ENCODE results near the gene HDAC4.

The HDAC4 gene

DNA sequence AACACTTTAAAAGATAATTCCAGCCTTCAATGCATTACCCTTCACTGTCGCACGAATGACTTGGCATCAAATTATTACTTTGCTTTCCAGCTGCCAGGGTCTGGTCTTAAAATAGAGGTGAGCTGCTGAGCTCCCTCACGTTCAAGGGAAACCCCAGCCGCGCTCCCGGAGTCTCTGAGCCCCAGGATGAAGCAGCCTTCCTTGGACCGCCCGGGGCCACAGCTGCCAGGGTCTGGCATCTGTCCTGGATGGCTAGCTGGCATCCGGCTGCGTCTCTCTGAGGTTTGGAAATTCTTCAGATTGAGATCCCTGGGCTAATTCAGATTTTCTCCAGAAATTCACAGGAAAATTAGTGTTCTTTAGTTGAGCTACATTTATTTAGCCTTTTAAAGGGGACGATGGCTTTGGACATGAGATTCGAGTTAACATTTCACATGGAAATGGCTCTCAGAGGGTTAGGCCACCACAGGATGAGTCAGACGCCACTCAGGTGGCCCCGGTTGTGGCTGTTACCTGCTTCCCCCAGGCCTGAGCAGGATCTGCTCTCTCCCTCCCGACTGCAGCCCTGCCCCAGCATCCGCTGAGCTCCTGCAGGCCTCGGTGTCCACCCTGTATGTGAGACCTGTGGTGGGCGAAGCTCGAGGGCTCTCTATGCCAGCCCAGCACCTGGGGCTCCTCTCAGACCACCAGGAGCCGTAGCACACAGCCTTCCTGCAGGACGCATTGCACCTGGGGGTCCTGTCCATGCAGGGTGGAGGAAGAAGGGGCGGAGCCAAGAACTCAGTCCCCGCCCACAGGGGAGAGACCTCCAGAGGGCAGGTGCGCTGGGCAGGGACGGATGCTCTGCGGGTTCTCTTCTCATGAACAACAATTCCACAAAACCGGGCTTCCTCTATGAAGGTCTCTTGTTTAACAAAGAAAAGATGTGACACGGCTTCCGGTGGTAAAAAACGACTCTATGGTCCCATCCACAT, 297.4 kb downstream of the HDAC4 start:
- DNase-seq: no peak

DNA sequence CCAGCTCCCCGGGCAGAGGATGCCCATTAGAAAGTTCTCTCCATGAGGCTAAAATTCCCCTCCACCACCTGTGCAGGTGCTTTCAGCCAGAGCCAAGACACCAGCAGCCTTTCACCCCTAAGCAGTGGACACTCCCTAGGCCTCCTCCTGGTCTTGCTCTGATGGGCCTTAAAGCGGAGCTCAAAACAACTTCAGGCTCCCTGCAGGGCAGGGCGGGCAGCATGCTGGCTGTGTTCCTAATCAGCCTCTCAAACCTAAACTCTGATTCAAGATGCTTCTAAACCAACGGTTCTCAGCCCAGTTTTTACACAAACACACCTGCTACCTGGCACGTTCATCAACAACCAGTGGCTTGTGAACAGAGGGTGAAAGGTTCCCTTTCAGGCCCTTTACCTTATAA, 298.6 kb downstream of the HDAC4 start:
- in situ Hi-C loops (cut with HindIII; ENCODE audit: low pct_ligation_motif_present, low pct_unique_long_range_greater_than_20kb, low sequenced_read_pairs): no loop called here

More for the DNA sequence above, 297.4 kb downstream of the HDAC4 start:
- in situ Hi-C loops (cut with HindIII; ENCODE audit: low pct_ligation_motif_present, low pct_unique_long_range_greater_than_20kb, low sequenced_read_pairs): no loop called here

GRCh38 chr2:239101807-239102206, 299.0 kb downstream of the HDAC4 start:
- DNase-seq: no peak
- in situ Hi-C loops (cut with HindIII; ENCODE audit: low pct_ligation_motif_present, low pct_unique_long_range_greater_than_20kb, low sequenced_read_pairs): no loop called here

More for the DNA sequence above, 298.6 kb downstream of the HDAC4 start:
- no peak for DNase-seq

DNA sequence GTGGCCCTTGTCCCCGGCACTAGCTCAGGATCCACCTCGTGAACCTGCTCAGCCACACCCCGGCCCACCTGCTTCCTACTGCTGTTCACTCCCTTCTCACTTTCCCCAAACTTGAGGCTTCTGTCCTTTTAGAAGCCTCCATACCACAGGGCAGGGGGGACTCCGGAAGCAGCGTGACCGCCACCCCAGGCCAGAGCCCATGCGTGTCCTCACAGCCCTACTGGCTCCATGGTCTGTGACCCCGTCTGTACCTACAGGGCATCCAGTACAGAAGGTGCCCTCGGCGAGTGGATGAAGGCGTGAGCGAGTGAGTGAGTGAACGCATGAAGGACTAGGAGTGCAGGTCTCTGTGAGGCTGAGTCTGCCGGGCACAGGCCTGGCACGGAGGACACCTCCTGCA, 299.7 kb downstream of the HDAC4 start:
- in situ Hi-C loops (cut with HindIII; ENCODE audit: low pct_ligation_motif_present, low pct_unique_long_range_greater_than_20kb, low sequenced_read_pairs): no loop called here

GRCh38 chr2:239099474-239099873, 301.3 kb downstream of the HDAC4 start:
- in situ Hi-C loops (cut with HindIII; ENCODE audit: low pct_ligation_motif_present, low pct_unique_long_range_greater_than_20kb, low sequenced_read_pairs): no loop called here
- no peak for DNase-seq

More for the DNA sequence above, 299.7 kb downstream of the HDAC4 start:
- no peak for DNase-seq

GRCh38 chr2:239098288-239098970, 302.4 kb downstream of the HDAC4 start:
- in situ Hi-C loops (cut with HindIII; ENCODE audit: low pct_ligation_motif_present, low pct_unique_long_range_greater_than_20kb, low sequenced_read_pairs): no loop called here
- DNase-seq: no peak

DNA sequence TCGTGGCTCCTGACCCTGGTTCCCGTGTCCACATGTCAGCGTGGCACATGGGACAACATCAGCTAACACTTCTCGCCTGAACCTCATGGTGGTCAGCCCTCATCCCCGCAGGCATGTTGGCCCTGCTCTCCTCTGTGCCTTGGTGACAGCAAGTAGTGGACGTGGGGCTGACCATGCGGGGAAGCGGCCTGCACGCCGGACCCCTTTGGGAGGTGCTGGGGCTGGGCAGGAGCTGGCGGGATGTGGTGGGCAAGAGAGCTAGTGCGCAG, 303.5 kb downstream of the HDAC4 start:
- in situ Hi-C loops (cut with HindIII; ENCODE audit: low pct_ligation_motif_present, low pct_unique_long_range_greater_than_20kb, low sequenced_read_pairs): no loop called here
- DNase-seq: no peak

GRCh38 chr2:239096676-239097427, 304.0 kb downstream of the HDAC4 start:
- DNase-seq: no peak
- in situ Hi-C loops (cut with HindIII; ENCODE audit: low pct_ligation_motif_present, low pct_unique_long_range_greater_than_20kb, low sequenced_read_pairs): no loop called here

GRCh38 chr2:239095460-239096081, 305.2 kb downstream of the HDAC4 start:
- no peak for DNase-seq
- in situ Hi-C loops (cut with HindIII; ENCODE audit: low pct_ligation_motif_present, low pct_unique_long_range_greater_than_20kb, low sequenced_read_pairs): no loop called here

DNA sequence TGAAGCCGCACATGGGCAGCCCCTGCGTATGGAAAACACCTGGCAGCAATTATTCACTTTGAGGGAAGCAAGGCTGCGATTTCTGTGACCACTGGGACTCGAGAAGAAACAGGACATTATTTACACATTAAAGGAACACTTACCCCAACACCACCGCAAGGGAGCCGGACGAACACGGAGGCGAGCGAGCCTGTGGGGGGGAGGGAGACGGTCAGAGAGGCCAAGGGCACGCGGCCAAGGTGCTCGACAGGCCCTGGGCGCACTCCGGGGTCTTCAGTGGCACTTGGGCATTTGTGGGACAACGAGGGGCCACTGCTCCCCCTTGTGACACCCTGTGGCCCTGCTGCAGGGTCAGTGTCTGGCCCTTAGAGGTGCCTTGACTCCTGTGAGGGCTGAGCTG, 306.0 kb downstream of the HDAC4 start:
- in situ Hi-C loops (cut with HindIII; ENCODE audit: low pct_ligation_motif_present, low pct_unique_long_range_greater_than_20kb, low sequenced_read_pairs): no loop called here

DNA sequence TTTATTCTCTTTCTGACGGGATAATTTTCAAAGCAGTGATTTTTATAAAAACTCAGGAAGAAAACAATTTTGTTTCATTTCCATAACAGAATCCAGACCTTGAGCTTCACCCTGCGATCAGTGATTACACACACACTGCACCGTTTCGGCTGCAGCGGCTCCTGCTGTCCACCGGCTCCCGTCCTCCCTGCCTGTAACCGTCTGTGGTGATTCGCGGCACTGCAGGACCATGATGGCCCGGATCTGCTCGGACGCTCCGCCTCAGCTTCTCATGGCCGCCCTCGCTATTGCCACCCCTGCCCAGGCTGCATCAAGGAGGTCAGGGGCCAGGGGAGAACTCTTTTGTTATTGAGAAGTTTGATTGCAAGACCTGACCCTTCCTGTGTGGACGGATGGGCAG, 306.9 kb downstream of the HDAC4 start:
- no peak for DNase-seq
- in situ Hi-C loops (cut with HindIII; ENCODE audit: low pct_ligation_motif_present, low pct_unique_long_range_greater_than_20kb, low sequenced_read_pairs): no loop called here

More for the DNA sequence above, 306.0 kb downstream of the HDAC4 start:
- no peak for DNase-seq

DNA sequence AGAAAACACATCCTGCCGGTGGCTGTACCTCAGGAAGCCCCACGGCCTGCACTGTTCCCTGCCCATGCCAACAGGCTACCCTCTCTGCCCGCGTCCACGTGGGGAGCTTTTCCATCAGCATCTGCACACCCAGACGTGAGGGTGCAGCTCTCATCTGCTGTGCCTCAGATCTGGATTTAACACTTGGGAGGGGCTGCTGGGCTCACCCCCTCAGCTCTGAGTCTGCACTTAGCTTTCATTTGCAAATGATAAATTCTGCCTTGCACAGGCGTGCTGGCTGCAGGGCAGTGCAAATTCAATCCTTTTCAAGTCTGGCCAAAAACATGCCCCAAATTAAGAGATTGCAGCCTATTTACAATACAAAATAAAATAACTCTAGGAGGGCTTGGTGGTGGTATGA, 307.3 kb downstream of the HDAC4 start:
- no peak for DNase-seq
- in situ Hi-C loops (cut with HindIII; ENCODE audit: low pct_ligation_motif_present, low pct_unique_long_range_greater_than_20kb, low sequenced_read_pairs): no loop called here

DNA sequence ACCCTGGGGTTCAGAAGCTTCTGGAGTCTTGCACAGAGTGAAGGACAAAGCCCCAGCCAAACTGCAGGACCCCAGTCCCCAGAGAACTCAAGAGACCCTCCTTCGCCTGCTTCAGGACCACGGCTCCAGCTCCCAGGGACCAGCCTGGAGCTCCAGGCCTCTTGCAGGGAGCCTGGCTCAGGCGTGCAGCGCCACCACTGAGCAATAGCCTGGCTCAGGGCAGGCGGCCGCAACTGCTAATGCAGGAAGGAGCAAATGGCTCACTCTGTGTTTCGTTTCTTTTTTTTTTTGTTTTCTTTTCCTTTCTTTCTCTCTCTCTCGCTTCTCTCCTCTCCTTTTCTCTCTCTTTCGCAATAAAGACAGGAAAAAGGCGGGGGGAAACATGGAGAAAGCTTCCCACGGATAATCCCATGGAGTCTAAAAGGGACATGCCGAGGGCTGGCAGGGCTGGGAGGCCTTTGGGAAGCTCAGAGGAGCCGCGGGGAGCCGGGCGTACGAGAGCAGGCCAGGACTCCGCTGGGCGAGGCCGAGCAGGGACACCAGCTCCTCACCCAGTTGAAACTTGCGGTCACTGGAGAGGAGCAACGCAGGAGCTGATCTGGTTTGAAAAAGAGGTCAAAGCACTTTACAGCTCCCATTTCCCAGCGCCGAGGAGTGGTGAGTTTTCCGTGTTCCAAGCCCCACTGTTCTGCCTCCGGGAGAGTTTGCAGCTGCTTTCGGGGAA, 308.1 kb downstream of the HDAC4 start:
- DNase-seq: no peak
- in situ Hi-C loops (cut with HindIII; ENCODE audit: low pct_ligation_motif_present, low pct_unique_long_range_greater_than_20kb, low sequenced_read_pairs): no loop called here

DNA sequence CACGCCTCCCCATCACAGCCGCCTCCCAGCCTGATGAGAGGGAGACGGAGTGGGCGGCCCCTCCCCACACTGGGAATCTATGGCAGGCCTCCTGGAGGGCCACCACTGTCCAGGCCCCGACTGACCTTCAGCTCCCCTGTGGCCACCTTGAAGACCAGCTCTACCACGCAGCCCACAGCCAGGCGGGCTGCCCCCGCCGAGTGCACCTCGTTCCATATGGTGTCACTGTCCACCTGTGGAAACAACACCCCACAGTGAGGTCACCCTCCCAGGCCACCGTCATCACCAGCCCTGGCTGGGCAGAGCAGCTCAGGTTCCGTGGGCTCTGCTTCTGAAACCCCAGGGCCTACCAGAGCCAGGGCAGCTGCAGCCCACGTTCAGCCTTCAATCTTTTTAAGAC, 310.9 kb downstream of the HDAC4 start:
- in situ Hi-C loops (cut with HindIII; ENCODE audit: low pct_ligation_motif_present, low pct_unique_long_range_greater_than_20kb, low sequenced_read_pairs): no loop called here
- no peak for DNase-seq

DNA sequence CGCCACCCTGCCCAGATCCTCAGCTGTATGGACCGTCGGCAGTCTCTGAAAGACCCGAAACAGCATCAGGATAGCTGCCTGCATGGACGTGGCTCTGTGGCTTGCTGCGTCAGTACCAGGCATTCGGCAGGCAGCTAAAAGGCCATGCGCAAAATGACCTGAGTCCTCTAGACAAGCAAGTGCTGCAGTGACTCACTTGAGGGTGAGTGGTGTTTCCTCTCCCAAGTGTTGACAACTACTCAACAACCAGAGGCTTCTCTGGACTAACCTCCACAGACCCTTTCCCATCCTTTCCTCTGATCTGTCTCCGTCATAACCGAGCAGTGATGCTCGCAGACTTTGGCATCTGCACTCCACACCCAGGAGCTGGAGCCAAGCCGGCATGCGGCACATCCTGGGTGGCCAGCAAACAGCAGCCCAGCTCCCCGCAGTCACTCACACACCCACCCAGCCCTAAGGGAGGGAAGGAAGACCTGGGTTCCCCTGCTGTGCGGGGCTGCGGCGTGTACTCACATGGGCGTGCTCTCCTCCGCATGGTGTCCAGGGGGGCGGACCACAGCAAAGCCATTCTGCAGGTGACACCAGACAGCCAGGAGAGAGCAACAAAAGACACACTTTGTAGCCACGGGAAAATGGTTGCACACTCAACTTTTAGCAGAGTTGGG, 313.6 kb downstream of the HDAC4 start:
- in situ Hi-C loops (cut with HindIII; ENCODE audit: low pct_ligation_motif_present, low pct_unique_long_range_greater_than_20kb, low sequenced_read_pairs): no loop called here

DNA sequence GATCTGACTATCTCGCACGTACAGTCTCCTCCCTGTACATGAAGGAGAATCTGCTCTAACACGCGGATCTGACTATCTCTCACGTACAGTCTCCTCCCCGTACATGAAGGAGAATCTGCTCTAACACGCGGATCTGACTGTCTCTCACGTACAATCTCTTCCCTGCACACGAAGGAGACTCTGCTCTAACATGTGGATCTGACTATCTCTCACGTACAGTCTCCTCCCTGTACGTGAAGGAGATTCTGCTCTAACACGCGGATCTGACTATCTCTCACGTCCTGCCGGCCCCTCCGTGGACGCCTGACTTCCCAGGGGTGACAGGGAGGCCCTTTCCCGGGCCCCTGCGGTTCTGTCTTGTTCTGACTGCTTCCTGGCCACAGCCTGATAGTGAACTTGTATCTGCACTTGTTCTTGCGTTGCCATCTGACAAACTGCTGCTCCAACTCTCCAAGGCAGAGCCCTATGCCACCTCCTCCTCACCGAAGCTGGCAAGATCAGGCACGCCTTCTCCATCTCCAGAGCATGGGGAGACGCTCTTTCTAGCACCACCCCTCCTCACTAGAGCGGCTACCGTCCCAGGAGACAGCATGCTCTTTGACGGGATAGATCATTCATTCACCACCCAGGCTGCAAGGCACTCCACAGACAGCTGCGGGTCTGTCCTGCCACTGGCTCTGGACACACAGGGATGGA, 314.3 kb downstream of the HDAC4 start:
- DNase-seq: no peak

More for the DNA sequence above, 313.6 kb downstream of the HDAC4 start:
- DNase-seq: no peak

More for the DNA sequence above, 314.3 kb downstream of the HDAC4 start:
- in situ Hi-C loops (cut with HindIII; ENCODE audit: low pct_ligation_motif_present, low pct_unique_long_range_greater_than_20kb, low sequenced_read_pairs): no loop called here
